HEK293 (cell line): ENCODE results near the gene EPHA6.

Source experiments
- CTCF ChIA-PET: fragments of 350-600 bp; formaldehyde crosslinking; extraction: SDS; loops from one replicate; lab custom pipeline; 2021; ENCODE audit warnings: antibody characterized with exemption; lab: Yijun Ruan, JAX
- POLR2A ChIA-PET: fragments of 300-600 bp; formaldehyde crosslinking; extraction: SDS; loops from one replicate; lab custom pipeline; 2020; ENCODE audit warnings: antibody characterized with exemption, inconsistent platforms; lab: Yijun Ruan, JAX
- H3K27ac ChIP-seq: fragments of 200-500 bp; sonication (Bioruptor generic); 2 replicates; pipeline ENCODE4 v1.5.1; 2014; ENCODE audit warnings: low read depth, low read length, control low read depth, inconsistent platforms; ENCODE audit errors: extremely low read depth
- H3K36me3 ChIP-seq, 2 experiments: fragments of 200-500 bp in 1 of 2; sonication (Bioruptor generic) in 1 of 2; 1 replicate in 1 of 2; 2 replicates in 1 of 2; pipeline ENCODE4 v1.5.1; 2014 to 2017; ENCODE audit warnings: inconsistent platforms in 2 of 2, low read length in 2 of 2; ENCODE audit not compliant: control insufficient read depth in 2 of 2, insufficient read depth in 1 of 2
- H3K4me1 ChIP-seq: fragments of 200-500 bp; sonication (Bioruptor generic); 2 replicates; pipeline ENCODE4 v1.5.1; 2014; ENCODE audit warnings: mild to moderate bottlenecking, low read length, inconsistent platforms; ENCODE audit not compliant: control insufficient read depth, insufficient read depth
- H3K4me3 ChIP-seq: 2 replicates; pipeline ENCODE4 v1.5.1; 2011; ENCODE audit warnings: low read depth, mild to moderate bottlenecking, control low read depth, low read length, moderate library complexity
- H3K9me3 ChIP-seq: fragments of 200-500 bp; sonication (Bioruptor generic); 2 replicates; pipeline ENCODE4 v1.5.1; 2014; ENCODE audit warnings: low read depth, low read length, inconsistent platforms; ENCODE audit not compliant: control insufficient read depth, insufficient read depth
- BCL11B ChIP-seq: fragments of 450-650 bp; formaldehyde crosslinking; IDR thresholded peaks from 2 replicates; pipeline ENCODE4 v1.5.1; 2016; ENCODE audit warnings: low read depth, missing biosample characterization, missing genetic modification characterization
- GLIS1 ChIP-seq: fragments of 450-650 bp; formaldehyde crosslinking; IDR thresholded peaks from 2 replicates; pipeline ENCODE4 v1.5.1; 2016; ENCODE audit warnings: missing biosample characterization, missing genetic modification characterization
- KLF10 ChIP-seq: fragments of 450-650 bp; IDR thresholded peaks from 2 replicates; pipeline ENCODE4 v1.5.1; 2018; ENCODE audit warnings: missing biosample characterization, mild to moderate bottlenecking, missing genetic modification characterization
- KLF7 ChIP-seq: fragments of 450-650 bp; formaldehyde crosslinking; IDR thresholded peaks from 2 replicates; pipeline ENCODE4 v1.5.1; 2016; ENCODE audit warnings: missing biosample characterization, missing genetic modification characterization, borderline replicate concordance
- KLF8 ChIP-seq: fragments of 450-650 bp; formaldehyde crosslinking; IDR thresholded peaks from 2 replicates; pipeline ENCODE4 v1.5.1; 2016; ENCODE audit warnings: missing biosample characterization, missing genetic modification characterization
- MZF1 ChIP-seq: fragments of 450-650 bp; formaldehyde crosslinking; IDR thresholded peaks from 2 replicates; pipeline ENCODE4 v1.5.1; 2017; ENCODE audit warnings: missing biosample characterization, missing genetic modification characterization, borderline replicate concordance
- PRDM1 ChIP-seq: fragments of 450-650 bp; formaldehyde crosslinking; IDR thresholded peaks from 2 replicates; pipeline ENCODE4; 2016; ENCODE audit warnings: missing biosample characterization, missing genetic modification characterization
- SP7 ChIP-seq: fragments of 450-650 bp; formaldehyde crosslinking; IDR thresholded peaks from 2 replicates; pipeline ENCODE4 v1.5.1; 2016; ENCODE audit warnings: missing biosample characterization, missing genetic modification characterization
- ZFHX2 ChIP-seq: fragments of 450-650 bp; formaldehyde crosslinking; conservative IDR thresholded peaks from 2 replicates; pipeline ENCODE4 v1.5.1; 2016; ENCODE audit warnings: missing biosample characterization, missing genetic modification characterization
- ZFP41 ChIP-seq: fragments of 450-650 bp; formaldehyde crosslinking; IDR thresholded peaks from 2 replicates; pipeline ENCODE4 v1.5.1; 2016; ENCODE audit warnings: missing biosample characterization, missing genetic modification characterization, borderline replicate concordance
- ZIC2 ChIP-seq: fragments of 450-650 bp; formaldehyde crosslinking; IDR thresholded peaks from 2 replicates; pipeline ENCODE4 v1.5.1; 2016; ENCODE audit warnings: missing biosample characterization, missing genetic modification characterization
- ZNF10 ChIP-seq: fragments of 450-650 bp; formaldehyde crosslinking; IDR thresholded peaks from 2 replicates; pipeline ENCODE4 v1.5.1; 2017; ENCODE audit warnings: missing biosample characterization, missing genetic modification characterization
- ZNF223 ChIP-seq: fragments of 450-650 bp; formaldehyde crosslinking; IDR thresholded peaks from 2 replicates; pipeline ENCODE4 v1.5.1; 2016; ENCODE audit warnings: missing biosample characterization, missing genetic modification characterization
- ZNF248 ChIP-seq: fragments of 450-650 bp; formaldehyde crosslinking; IDR thresholded peaks from 2 replicates; pipeline ENCODE4 v1.5.1; 2017; ENCODE audit warnings: missing biosample characterization, missing genetic modification characterization
- ZNF354C ChIP-seq: fragments of 450-650 bp; formaldehyde crosslinking; IDR thresholded peaks from 2 replicates; pipeline ENCODE4 v1.5.1; 2016; ENCODE audit warnings: missing biosample characterization, missing genetic modification characterization, low read depth, borderline replicate concordance
- ZNF530 ChIP-seq: fragments of 450-650 bp; formaldehyde crosslinking; IDR thresholded peaks from 2 replicates; pipeline ENCODE4 v1.5.1; 2016; ENCODE audit warnings: low read depth, missing biosample characterization, missing genetic modification characterization
- ZNF776 ChIP-seq: fragments of 450-650 bp; formaldehyde crosslinking; IDR thresholded peaks from 2 replicates; pipeline ENCODE4 v1.5.0; 2017; ENCODE audit warnings: missing biosample characterization, missing genetic modification characterization, borderline replicate concordance
- TF ChIP-seq, protein P1 (sequence below): fragments of 450-650 bp; formaldehyde crosslinking; IDR thresholded peaks from 2 replicates; pipeline ENCODE4 v1.5.1; 2016; ENCODE audit warnings: missing biosample characterization, missing genetic modification characterization
- TF ChIP-seq, protein P2 (sequence below): fragments of 450-650 bp; formaldehyde crosslinking; IDR thresholded peaks from 2 replicates; pipeline ENCODE4 v1.5.1; 2017; ENCODE audit warnings: missing biosample characterization, missing genetic modification characterization
- TF ChIP-seq, protein P3 (sequence below): fragments of 450-650 bp; formaldehyde crosslinking; IDR thresholded peaks from 2 replicates; pipeline ENCODE4 v1.5.1; 2016; ENCODE audit warnings: missing biosample characterization, missing genetic modification characterization
- TF ChIP-seq, protein P4 (sequence below): fragments of 450-650 bp; formaldehyde crosslinking; IDR thresholded peaks from 2 replicates; pipeline ENCODE4 v1.5.1; 2017; ENCODE audit warnings: missing biosample characterization, missing genetic modification characterization
- TF ChIP-seq, protein P5 (sequence below): fragments of 450-650 bp; formaldehyde crosslinking; IDR thresholded peaks from 2 replicates; pipeline ENCODE4 v1.5.1; 2016; ENCODE audit warnings: missing biosample characterization, missing genetic modification characterization

Gene EPHA6

DNA sequence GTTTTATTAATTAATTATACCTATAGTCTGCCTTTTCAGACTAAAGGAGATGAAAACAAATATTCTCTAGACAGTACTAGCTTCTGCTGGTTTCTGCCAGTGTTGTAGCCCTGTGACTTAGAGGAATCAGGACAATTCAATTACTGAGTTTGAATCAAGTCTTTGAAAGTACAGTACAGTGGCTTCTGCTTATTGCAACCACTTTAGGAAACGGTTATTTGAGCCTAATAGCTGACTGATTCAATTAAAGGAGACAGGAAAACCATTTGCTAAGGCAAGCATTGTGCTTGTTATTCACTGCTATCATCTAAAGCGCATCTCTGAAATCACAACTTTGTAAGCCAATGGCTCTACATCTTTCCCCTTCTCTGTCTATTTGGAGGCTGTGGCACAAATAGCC, 860.1 kb downstream of the EPHA6 start:
- ChIA-PET POLR2A (no interaction called here), CTCF (interaction anchor here (0.6 to 1.0 kb wide), 2 partner anchors 16 to 174 kb away, joined by 3 to 4 read pairs; no protein-coding TSS in a partner anchor)
- Histone ChIP-seq H3K36me3 (no peaks in the 10 kb centered on the region), H3K27ac (no peak overlapping the region), H3K4me1 (no peaks in the 10 kb centered on the region), H3K9me3 (no peaks in the 10 kb centered on the region), H3K4me3 (no peak overlapping the region)
- TF ChIP-seq ZFP41 (tag by site-specific recombination) (no peak), ZNF530 (tag by site-specific recombination) (no peak), ZNF248 (tag by site-specific recombination) (no peak), GLIS1 (tag by site-specific recombination) (no peak), KLF8 (tag by site-specific recombination) (no peak), KLF10 (tag by site-specific recombination) (no peak), MZF1 (no peak), SP7 (tag by site-specific recombination) (no peak), ZNF776 (no peak), ZNF354C (tag by site-specific recombination) (no peak), PRDM1 (tag by site-specific recombination) (no peak), ZNF10 (tag by site-specific recombination) (no peak), ZIC2 (tag by site-specific recombination) (no peak), ZFHX2 (tag by site-specific recombination) (no peak)
- TF ChIP-seq, protein P1, sequence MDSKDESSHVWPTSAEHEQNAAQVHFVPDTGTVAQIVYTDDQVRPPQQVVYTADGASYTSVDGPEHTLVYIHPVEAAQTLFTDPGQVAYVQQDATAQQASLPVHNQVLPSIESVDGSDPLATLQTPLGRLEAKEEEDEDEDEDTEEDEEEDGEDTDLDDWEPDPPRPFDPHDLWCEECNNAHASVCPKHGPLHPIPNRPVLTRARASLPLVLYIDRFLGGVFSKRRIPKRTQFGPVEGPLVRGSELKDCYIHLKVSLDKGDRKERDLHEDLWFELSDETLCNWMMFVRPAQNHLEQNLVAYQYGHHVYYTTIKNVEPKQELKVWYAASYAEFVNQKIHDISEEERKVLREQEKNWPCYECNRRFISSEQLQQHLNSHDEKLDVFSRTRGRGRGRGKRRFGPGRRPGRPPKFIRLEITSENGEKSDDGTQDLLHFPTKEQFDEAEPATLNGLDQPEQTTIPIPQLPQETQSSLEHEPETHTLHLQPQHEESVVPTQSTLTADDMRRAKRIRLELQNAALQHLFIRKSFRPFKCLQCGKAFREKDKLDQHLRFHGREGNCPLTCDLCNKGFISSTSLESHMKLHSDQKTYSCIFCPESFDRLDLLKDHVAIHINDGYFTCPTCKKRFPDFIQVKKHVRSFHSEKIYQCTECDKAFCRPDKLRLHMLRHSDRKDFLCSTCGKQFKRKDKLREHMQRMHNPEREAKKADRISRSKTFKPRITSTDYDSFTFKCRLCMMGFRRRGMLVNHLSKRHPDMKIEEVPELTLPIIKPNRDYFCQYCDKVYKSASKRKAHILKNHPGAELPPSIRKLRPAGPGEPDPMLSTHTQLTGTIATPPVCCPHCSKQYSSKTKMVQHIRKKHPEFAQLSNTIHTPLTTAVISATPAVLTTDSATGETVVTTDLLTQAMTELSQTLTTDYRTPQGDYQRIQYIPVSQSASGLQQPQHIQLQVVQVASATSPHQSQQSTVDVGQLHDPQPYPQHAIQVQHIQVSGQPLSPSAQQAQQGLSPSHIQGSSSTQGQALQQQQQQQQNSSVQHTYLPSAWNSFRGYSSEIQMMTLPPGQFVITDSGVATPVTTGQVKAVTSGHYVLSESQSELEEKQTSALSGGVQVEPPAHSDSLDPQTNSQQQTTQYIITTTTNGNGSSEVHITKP (tag by site-specific recombination): no peak
- TF ChIP-seq, protein P2, sequence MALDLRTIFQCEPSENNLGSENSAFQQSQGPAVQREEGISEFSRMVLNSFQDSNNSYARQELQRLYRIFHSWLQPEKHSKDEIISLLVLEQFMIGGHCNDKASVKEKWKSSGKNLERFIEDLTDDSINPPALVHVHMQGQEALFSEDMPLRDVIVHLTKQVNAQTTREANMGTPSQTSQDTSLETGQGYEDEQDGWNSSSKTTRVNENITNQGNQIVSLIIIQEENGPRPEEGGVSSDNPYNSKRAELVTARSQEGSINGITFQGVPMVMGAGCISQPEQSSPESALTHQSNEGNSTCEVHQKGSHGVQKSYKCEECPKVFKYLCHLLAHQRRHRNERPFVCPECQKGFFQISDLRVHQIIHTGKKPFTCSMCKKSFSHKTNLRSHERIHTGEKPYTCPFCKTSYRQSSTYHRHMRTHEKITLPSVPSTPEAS (tag by site-specific recombination): no peak
- TF ChIP-seq, protein P3, sequence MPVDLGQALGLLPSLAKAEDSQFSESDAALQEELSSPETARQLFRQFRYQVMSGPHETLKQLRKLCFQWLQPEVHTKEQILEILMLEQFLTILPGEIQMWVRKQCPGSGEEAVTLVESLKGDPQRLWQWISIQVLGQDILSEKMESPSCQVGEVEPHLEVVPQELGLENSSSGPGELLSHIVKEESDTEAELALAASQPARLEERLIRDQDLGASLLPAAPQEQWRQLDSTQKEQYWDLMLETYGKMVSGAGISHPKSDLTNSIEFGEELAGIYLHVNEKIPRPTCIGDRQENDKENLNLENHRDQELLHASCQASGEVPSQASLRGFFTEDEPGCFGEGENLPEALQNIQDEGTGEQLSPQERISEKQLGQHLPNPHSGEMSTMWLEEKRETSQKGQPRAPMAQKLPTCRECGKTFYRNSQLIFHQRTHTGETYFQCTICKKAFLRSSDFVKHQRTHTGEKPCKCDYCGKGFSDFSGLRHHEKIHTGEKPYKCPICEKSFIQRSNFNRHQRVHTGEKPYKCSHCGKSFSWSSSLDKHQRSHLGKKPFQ (tag by site-specific recombination): no peak
- TF ChIP-seq, protein P4, sequence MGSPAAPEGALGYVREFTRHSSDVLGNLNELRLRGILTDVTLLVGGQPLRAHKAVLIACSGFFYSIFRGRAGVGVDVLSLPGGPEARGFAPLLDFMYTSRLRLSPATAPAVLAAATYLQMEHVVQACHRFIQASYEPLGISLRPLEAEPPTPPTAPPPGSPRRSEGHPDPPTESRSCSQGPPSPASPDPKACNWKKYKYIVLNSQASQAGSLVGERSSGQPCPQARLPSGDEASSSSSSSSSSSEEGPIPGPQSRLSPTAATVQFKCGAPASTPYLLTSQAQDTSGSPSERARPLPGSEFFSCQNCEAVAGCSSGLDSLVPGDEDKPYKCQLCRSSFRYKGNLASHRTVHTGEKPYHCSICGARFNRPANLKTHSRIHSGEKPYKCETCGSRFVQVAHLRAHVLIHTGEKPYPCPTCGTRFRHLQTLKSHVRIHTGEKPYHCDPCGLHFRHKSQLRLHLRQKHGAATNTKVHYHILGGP (tag by site-specific recombination): no peak

DNA sequence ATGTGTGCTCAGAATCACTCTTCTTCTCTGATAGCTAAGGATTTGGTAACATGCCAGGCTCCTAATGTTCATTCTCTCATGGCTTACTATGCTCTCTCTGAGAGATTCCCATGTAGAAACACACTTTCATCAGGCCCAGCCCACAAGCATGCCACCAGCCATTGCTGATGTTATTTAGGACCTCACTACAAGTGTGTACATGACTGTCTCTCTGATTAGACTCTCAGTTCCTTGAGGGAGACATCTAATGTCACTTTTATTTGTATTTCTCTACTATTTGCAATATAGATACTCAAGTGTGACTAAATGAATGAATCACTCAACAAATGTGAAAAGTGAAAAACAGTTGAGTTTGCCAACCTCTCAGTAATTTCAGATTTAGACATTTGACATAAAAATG, 865.8 kb downstream of the EPHA6 start:
- H3K4me1 ChIP-seq: no peaks in the 10 kb centered on the region
- H3K27ac ChIP-seq: no peak overlapping the region
- no peaks in the 10 kb centered on the region for H3K36me3 ChIP-seq
- H3K4me3 ChIP-seq: no peak overlapping the region
- no peaks in the 10 kb centered on the region for H3K9me3 ChIP-seq
- ChIA-PET CTCF (no interaction called here), POLR2A (no interaction called here)
- no peak for TF ChIP-seq KLF7 (tag by site-specific recombination)
- TF ChIP-seq BCL11B (tag by site-specific recombination): no peak
- TF ChIP-seq ZNF223: no peak
- TF ChIP-seq, protein P5, sequence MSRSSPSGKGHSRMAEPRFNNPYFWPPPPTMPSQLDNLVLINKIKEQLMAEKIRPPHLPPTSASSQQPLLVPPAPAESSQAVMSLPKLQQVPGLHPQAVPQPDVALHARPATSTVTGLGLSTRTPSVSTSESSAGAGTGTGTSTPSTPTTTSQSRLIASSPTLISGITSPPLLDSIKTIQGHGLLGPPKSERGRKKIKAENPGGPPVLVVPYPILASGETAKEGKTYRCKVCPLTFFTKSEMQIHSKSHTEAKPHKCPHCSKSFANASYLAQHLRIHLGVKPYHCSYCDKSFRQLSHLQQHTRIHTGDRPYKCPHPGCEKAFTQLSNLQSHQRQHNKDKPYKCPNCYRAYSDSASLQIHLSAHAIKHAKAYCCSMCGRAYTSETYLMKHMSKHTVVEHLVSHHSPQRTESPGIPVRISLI (tag by site-specific recombination): no peak
- TF ChIP-seq, protein P3 (tag by site-specific recombination): no peak
